ENCODE measurements around the gene SYNE1.

Gene SYNE1

DNA sequence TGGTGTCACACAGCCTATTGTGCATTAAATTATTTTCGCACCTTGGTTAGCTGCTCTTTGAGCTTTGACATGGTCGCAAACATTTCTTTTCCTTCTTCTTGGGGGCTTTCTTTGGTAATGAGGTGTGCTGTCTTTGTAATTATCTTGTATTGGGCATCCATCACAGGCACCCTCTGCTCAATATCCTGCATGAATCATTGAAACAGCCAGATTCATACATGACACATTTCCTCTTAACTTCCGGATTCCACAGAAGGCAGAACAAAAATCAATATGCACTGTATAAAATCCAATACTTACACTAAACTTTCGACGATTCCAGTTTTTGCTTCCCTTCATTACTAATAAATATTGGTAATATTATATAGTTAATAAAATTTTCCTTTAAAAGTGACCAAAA is 175.6 kb downstream of the SYNE1 start:
- in situ Hi-C loops (cut with MboI; ENCODE audit: low sequenced_read_pairs, unreplicated experiment): no loop called here
- DNase-seq (ENCODE audit: low spot score): no peak

DNA sequence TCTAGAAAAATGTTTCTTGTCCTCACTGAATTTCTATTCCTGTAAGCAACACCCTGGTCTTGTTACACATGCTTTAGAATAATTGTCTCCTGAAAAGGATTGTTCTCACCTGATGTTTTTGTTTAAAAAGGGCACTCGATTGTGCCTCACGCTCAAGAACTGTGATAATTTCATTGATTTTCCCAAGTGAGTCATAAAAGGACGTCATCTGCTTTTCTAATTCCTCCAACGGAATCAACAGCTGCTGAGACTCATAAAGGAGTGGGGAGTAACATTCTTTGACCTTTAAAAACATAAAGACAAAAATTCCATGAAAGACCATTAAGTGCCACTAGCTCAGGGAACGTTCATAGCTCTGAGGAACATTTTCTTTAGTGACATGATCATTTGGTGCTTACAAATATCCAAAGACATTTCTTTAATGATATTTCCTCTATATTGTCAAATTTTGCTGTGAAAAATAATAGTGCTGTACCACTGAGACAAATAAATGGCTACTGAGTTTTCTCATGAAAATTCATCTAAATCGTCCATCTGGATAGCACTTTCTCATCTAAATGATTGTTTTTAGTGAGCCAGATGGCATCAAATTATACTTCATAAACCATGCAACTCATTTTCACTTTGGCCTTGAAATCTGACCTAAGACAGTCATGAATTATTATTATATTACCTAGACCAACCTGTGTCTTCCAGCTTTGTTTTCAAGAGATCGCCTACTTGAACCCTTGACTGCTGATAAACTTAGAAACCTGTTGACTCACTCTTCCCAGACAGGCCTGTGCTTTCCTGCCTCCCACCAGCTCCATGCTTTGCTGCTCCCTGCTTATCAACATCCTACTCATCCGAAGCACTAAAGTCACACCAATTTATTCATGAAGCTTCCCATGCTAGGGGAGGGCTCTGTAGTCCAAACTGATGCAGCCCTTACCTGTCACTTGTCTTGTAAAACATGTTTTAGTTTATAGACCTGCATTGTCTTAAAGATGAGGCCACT is 178.2 kb downstream of the SYNE1 start:
- in situ Hi-C loops (cut with MboI; ENCODE audit: low sequenced_read_pairs, unreplicated experiment): no loop called here
- DNase-seq (ENCODE audit: low spot score): no peak
- TF ChIP-seq, protein P1, sequence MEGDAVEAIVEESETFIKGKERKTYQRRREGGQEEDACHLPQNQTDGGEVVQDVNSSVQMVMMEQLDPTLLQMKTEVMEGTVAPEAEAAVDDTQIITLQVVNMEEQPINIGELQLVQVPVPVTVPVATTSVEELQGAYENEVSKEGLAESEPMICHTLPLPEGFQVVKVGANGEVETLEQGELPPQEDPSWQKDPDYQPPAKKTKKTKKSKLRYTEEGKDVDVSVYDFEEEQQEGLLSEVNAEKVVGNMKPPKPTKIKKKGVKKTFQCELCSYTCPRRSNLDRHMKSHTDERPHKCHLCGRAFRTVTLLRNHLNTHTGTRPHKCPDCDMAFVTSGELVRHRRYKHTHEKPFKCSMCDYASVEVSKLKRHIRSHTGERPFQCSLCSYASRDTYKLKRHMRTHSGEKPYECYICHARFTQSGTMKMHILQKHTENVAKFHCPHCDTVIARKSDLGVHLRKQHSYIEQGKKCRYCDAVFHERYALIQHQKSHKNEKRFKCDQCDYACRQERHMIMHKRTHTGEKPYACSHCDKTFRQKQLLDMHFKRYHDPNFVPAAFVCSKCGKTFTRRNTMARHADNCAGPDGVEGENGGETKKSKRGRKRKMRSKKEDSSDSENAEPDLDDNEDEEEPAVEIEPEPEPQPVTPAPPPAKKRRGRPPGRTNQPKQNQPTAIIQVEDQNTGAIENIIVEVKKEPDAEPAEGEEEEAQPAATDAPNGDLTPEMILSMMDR (IDR thresholded peaks at IDR 0.05; ENCODE audit: borderline replicate concordance, control extremely low read depth, extremely low read depth, insufficient read depth, missing control alignments): no peak

More for the DNA sequence above, 175.6 kb downstream of the SYNE1 start:
- TF ChIP-seq, protein P1 (IDR thresholded peaks at IDR 0.05; ENCODE audit: borderline replicate concordance, control extremely low read depth, extremely low read depth, insufficient read depth, missing control alignments): no peak

DNA sequence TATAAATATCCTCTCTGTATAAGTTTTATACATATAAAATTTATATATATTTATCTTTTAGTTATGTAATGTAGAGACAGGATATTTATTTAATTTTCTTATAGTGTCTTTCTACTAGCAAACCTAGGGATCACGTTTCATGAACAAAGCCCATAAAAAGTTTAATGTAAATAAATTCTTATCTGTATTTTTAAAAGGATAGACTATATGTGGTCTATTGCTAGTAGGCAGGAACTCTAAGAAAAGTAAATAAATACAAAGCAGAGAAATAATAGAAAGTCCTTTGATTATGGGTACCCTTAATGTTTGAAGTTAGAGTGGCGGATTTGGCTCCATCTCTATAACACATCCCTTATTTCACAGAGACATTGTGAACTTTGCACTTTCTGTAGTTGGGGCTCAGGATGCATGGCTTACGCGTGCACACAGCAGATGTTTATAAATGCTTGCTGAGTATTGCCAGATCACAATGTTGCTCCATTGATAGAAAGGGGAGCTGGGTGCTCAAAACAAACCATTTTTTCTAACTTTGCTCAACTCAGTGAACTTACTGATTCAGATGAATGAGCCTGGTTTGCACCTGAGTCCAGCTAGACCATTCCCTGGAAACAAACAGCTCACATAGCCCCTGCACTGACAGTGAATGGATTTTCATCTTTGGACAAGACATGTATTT is 179.1 kb downstream of the SYNE1 start:
- DNase-seq (ENCODE audit: low spot score): no peak
- in situ Hi-C loops (cut with MboI; ENCODE audit: low sequenced_read_pairs, unreplicated experiment): no loop called here

DNA sequence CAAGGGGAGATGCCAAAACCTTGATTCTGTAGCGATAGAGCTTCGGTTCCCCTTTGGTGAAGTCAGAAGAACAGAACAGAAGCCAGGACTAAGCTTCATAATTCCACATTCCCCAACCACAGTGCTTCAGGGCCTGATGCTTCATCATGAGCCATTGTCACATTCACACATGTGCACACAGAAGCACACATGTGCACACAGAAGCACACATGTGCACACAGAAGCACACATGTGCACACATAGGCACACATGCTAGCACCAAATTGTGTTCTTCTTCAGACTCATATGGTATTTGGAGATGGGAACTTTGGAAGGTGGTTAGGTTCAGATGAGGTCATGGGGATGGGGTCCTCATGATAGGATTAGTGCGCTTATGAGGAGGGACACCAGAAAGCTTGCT is 183.2 kb downstream of the SYNE1 start:
- in situ Hi-C loops (cut with MboI; ENCODE audit: low sequenced_read_pairs, unreplicated experiment): no loop called here
- TF ChIP-seq, protein P1 (IDR thresholded peaks at IDR 0.05; ENCODE audit: borderline replicate concordance, control extremely low read depth, extremely low read depth, insufficient read depth, missing control alignments): no peak
- no peak for DNase-seq (ENCODE audit: low spot score)

More for the DNA sequence above, 179.1 kb downstream of the SYNE1 start:
- TF ChIP-seq, protein P1 (IDR thresholded peaks at IDR 0.05; ENCODE audit: borderline replicate concordance, control extremely low read depth, extremely low read depth, insufficient read depth, missing control alignments): no peak

DNA sequence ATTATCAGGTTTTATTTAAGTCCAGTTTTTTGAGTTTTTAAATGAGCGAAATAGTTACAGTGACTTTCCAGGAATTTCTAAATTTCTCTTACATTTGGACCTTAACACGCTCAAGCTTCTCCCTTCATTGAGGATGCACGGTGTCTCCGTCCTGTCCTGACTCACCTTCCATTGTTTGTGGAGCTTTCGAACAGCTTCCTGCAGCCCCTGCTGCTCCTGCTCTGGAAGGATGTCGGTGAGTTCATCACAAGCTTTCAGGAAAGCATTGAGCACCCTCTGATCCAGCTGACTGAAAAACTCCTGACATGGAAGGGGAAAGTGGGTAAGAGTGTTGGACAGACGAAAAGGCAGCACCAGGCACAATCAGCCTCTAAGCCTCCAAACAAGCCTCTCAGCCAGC is 183.7 kb downstream of the SYNE1 start:
- in situ Hi-C loops (cut with MboI; ENCODE audit: low sequenced_read_pairs, unreplicated experiment): no loop called here
- TF ChIP-seq, protein P1 (IDR thresholded peaks at IDR 0.05; ENCODE audit: borderline replicate concordance, control extremely low read depth, extremely low read depth, insufficient read depth, missing control alignments): no peak

DNA sequence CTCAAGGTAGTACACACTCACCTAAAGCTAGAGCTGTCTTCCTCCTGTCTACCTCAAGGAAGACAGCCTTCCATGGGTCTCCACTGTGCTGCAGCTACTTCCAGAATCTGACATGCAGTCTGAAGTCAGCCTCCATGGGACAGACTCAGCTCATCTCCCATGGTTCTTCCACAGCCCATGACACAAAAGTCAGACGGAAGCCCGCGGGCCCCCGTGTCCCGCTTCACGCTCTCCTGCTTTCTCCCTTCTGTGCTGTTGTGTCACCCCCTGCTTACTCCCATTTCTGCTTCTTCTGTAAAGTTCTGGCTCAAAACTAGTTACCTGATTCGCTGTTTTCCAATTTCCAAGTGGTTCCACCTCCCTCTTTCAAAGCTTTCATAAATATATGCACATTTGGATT is 184.5 kb downstream of the SYNE1 start:
- no peak for DNase-seq (ENCODE audit: low spot score)
- TF ChIP-seq, protein P1 (IDR thresholded peaks at IDR 0.05; ENCODE audit: borderline replicate concordance, control extremely low read depth, extremely low read depth, insufficient read depth, missing control alignments): no peak
- in situ Hi-C loops (cut with MboI; ENCODE audit: low sequenced_read_pairs, unreplicated experiment): no loop called here

More for the DNA sequence above, 183.7 kb downstream of the SYNE1 start:
- no peak for DNase-seq (ENCODE audit: low spot score)

All from GM13976 (cell line).